CD4-positive, alpha-beta memory T cell (primary cell): ENCODE data around the gene ABCA8. TPM values are rescaled to one million over a fixed set of nuclear protein-coding genes. Genes with fewer than 3 reads are reported as not detected.

ENCODE experiments used
- CTCF ChIA-PET: fragments of 350-600 bp; sonication (Branson Sonifier 250); formaldehyde crosslinking; loops from one replicate; lab custom pipeline; 2021; ENCODE audit warnings: inconsistent platforms; ENCODE audit not compliant: partially characterized antibody; lab: Charles Lee
- POLR2A ChIA-PET: fragments of 350-600 bp; sonication (Branson Sonifier 250); formaldehyde crosslinking; loops from one replicate; lab custom pipeline; 2021; ENCODE audit not compliant: partially characterized antibody; lab: Charles Lee
- DNase-seq, 5 donors: peaks; one replicate each; pipeline versions ENCODE4 v3.0.0 to v3.0.0-alpha.2; 2020 to 2022; ENCODE audit warnings: mixed read lengths in 1 of 5
- H3K27ac ChIP-seq: one replicate; pipeline ENCODE4 v1.7.0; 2013; ENCODE audit warnings: low read depth, low read length
- H3K27me3 ChIP-seq: 2 replicates; pipeline ENCODE4 v1.7.0; 2013; ENCODE audit warnings: mild to moderate bottlenecking, low read length, moderate library complexity; ENCODE audit not compliant: insufficient read depth
- H3K36me3 ChIP-seq: 2 replicates; pipeline ENCODE4 v1.7.0; 2013; ENCODE audit warnings: mild to moderate bottlenecking, low read length, moderate library complexity; ENCODE audit not compliant: insufficient read depth
- H3K4me1 ChIP-seq: 2 replicates; pipeline ENCODE4 v1.7.0; 2013; ENCODE audit warnings: mild to moderate bottlenecking, low read length, moderate library complexity; ENCODE audit not compliant: insufficient read depth
- H3K4me3 ChIP-seq, 2 donors: one replicate each; pipeline ENCODE4 v1.7.0; 2013; ENCODE audit warnings: low read length in 2 of 2, mild to moderate bottlenecking in 1 of 2
- H3K9me3 ChIP-seq, 2 donors: one replicate each; pipeline ENCODE4 v1.7.0; 2013; ENCODE audit warnings: low read length in 2 of 2, control low read depth in 1 of 2; ENCODE audit not compliant: control insufficient read depth in 1 of 2
- H3K27ac Mint-ChIP-seq, 7 donors: one replicate each; pipeline ENCODE4 v1.8.0; 2020 to 2021; ENCODE audit warnings: mixed read lengths in 7 of 7, mild to moderate bottlenecking in 6 of 7, inconsistent platforms in 3 of 7, moderate library complexity in 3 of 7
- H3K27me3 Mint-ChIP-seq, 2 donors: one replicate each; pipeline ENCODE4 v1.8.0; 2020 to 2021; ENCODE audit warnings: mixed read lengths in 2 of 2
- H3K36me3 Mint-ChIP-seq, 2 donors: one replicate each; pipeline ENCODE4 v1.8.0; 2020 to 2021; ENCODE audit warnings: mixed read lengths in 2 of 2, inconsistent platforms in 1 of 2, mild to moderate bottlenecking in 1 of 2
- H3K4me1 Mint-ChIP-seq, 4 donors: one replicate each; pipeline ENCODE4 v1.8.0; 2020 to 2021; ENCODE audit warnings: mixed read lengths in 4 of 4, mild to moderate bottlenecking in 1 of 4
- H3K4me3 Mint-ChIP-seq, 8 donors: one replicate each; pipeline ENCODE4 v1.8.0; 2020 to 2021; ENCODE audit warnings: mixed read lengths in 8 of 8, mild to moderate bottlenecking in 7 of 8, moderate library complexity in 6 of 8, inconsistent platforms in 3 of 8
- H3K9me3 Mint-ChIP-seq, 8 donors: one replicate each; pipeline ENCODE4 v1.8.0; 2020 to 2021; ENCODE audit warnings: mixed read lengths in 8 of 8, mild to moderate bottlenecking in 5 of 8, inconsistent platforms in 3 of 8, moderate library complexity in 1 of 8
- intact Hi-C: fragments of 100-400 bp; cut with micrococcal nuclease; formaldehyde crosslinking; loops from one replicate; pipeline ENCODE4 v1.15.1; 2023
- polyA plus RNA-seq, 2 donors: library from polyadenylated mRNA; unstranded; fragments of 300-500 nt; fragmentation: Illumina TruSeq; gene quantifications; one replicate each; pipeline ENCODE4 v1.2.3, GENCODE V29; 2021
- total RNA-seq, 2 experiments: library from RNA; stranded (reverse); gene quantifications; one replicate each; pipeline ENCODE4 v1.2.3, GENCODE V29; 2021

ABCA8 gene
- total and polyA plus RNA-seq, 4 experiments from 2014 or later, result not detected

DNA sequence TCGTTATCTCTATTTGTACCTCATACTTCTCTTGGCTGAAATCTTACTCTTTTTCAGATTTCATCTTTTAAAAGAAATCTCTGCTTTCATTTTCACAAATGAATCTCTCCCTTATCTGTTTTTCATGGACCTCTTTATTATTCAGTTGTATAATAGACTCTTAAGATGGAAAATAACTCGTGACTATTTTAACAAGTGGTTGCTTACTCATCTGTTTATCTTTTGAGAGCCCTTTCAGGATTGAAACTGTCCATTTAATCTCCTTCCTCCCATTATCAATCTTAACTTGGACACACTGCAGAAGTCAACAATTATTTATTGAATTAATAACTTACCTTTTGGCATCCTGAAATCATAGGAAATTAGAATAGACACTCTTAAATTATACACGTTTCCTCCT lies 68.8 kb downstream of the ABCA8 start:
- no peak overlapping the region for H3K4me3 ChIP-seq

DNA sequence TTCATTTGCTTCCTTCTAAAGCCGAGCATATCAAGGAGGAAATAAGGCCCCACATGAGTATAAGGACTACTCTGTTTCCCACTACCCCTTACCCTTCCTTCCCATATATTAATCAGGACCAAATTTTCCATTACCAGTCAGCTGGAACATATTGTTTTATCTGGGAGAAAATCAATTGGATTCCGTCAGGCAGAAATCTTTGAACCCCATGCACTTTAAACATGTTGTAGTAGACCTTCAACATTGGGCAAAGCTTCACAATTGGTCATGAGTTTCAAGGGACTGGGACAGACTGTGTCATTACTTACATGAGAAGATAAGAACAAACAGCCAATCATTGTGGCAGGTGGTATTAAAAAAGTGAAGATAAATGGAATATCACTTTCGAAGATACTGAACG lies 70.3 kb downstream of the ABCA8 start:
- no peaks in the 10 kb centered on the region for H3K27me3 ChIP-seq
- peaks cover 4% of the 10 kb centered on the region in 2 donors for H3K27me3 Mint-ChIP-seq
- ChIA-PET POLR2A (no interaction called here), CTCF (no interaction called here)
- H3K9me3 ChIP-seq, result no peaks in the 10 kb centered on the region
- no peaks in the 10 kb centered on the region for H3K4me1 ChIP-seq
- no peaks in the 10 kb centered on the region for H3K36me3 ChIP-seq
- no peaks in the 10 kb centered on the region for H3K4me1 Mint-ChIP-seq
- H3K4me3 ChIP-seq, result no peak overlapping the region
- no peak for DNase-seq
- H3K27ac Mint-ChIP-seq, result no peak overlapping the region
- intact Hi-C loops, result no loop called here
- H3K4me3 Mint-ChIP-seq, result no peak overlapping the region
- no peaks in the 10 kb centered on the region for H3K36me3 Mint-ChIP-seq
- H3K27ac ChIP-seq, result no peak overlapping the region
- peaks cover 0 to 2% (median 0%) of the 10 kb centered on the region in 8 donors for H3K9me3 Mint-ChIP-seq

More for the DNA sequence above, 68.8 kb downstream of the ABCA8 start:
- ChIA-PET POLR2A (no interaction called here), CTCF (no interaction called here)
- Mint-ChIP-seq H3K4me3 (no peak overlapping the region), H3K36me3 (no peaks in the 10 kb centered on the region), H3K27me3 (peaks cover 4% of the 10 kb centered on the region in 2 donors), H3K9me3 (peaks cover 0 to 2% (median 0%) of the 10 kb centered on the region in 8 donors), H3K4me1 (no peaks in the 10 kb centered on the region), H3K27ac (no peak overlapping the region)
- intact Hi-C loops, result no loop called here
- no peaks in the 10 kb centered on the region for H3K36me3 ChIP-seq
- no peaks in the 10 kb centered on the region for H3K27me3 ChIP-seq
- no peak overlapping the region for H3K27ac ChIP-seq
- H3K4me1 ChIP-seq, result no peaks in the 10 kb centered on the region
- H3K9me3 ChIP-seq, result no peaks in the 10 kb centered on the region
- no peak for DNase-seq

DNA sequence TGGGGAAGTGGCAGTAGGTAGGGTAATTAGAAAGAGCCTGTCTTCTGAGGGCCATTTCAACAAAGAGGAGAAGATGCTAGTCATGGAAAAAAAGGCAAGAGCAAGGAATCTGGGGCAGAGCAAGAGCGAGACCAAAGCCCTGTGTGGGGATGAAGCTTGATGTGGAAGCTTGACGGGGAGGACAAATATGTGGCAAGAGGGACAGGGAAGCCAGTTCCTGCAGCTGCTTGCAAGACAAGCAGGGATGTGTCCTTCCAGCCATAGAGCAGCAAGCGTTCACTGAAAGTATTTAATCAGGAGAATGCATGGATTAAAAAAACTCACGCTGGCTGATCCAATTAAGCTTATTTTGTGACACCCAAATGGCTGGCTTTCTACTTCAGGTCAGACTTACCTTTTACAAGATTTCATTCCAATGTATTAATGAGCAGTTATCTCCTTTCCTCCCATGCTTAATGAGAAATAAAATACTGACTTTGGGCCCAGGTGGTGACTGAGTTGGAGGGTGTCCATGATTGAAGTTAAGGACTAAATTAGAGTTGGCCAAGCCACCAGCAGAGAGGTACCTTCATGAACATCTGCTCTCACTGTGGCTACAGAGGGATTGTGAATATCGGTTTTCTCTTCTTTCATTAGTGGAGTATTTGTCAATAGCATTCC lies 76.8 kb downstream of the ABCA8 start:
- peaks cover 0 to 15% (median 3%) of the 10 kb centered on the region in 8 donors for H3K9me3 Mint-ChIP-seq
- Histone ChIP-seq H3K9me3 (no peaks in the 10 kb centered on the region), H3K27me3 (no peaks in the 10 kb centered on the region), H3K36me3 (no peaks in the 10 kb centered on the region), H3K27ac (no peak overlapping the region), H3K4me3 (no peak overlapping the region), H3K4me1 (no peaks in the 10 kb centered on the region)
- no peak for DNase-seq
- H3K4me1 Mint-ChIP-seq, result no peaks in the 10 kb centered on the region
- H3K4me3 Mint-ChIP-seq, result no peak overlapping the region
- no peak overlapping the region for H3K27ac Mint-ChIP-seq
- CTCF ChIA-PET, result no interaction called here
- POLR2A ChIA-PET, result no interaction called here
- H3K27me3 Mint-ChIP-seq, result peaks cover 6 to 13% of the 10 kb centered on the region in 2 donors
- intact Hi-C loops, result no loop called here
- no peaks in the 10 kb centered on the region for H3K36me3 Mint-ChIP-seq

DNA sequence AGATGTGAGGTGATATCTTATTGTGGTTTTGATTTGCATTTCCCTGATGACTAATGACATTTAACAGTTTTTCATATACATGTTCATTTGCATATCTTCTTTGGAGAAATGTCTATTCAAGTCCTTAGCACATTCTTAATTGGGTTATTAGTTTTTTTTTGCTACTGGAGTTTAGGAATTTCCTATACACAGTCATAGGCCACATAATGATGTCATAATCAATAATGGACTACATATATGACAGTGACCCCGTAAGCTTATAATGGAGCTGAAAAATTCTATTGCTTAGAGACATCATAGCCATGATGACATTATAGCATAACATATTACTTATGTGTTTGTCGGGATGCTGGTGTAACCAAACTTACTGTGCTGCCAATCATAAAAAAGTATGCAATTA lies 83.7 kb downstream of the ABCA8 start:
- Histone ChIP-seq H3K4me1 (no peaks in the 10 kb centered on the region), H3K9me3 (no peaks in the 10 kb centered on the region), H3K27ac (no peak overlapping the region), H3K4me3 (no peak overlapping the region), H3K27me3 (no peaks in the 10 kb centered on the region), H3K36me3 (no peaks in the 10 kb centered on the region)
- peaks cover 0 to 3% (median 0%) of the 10 kb centered on the region in 8 donors for H3K9me3 Mint-ChIP-seq
- H3K4me1 Mint-ChIP-seq, result no peaks in the 10 kb centered on the region
- no peak overlapping the region for H3K4me3 Mint-ChIP-seq
- H3K36me3 Mint-ChIP-seq, result no peaks in the 10 kb centered on the region
- no peak overlapping the region for H3K27ac Mint-ChIP-seq
- CTCF ChIA-PET, result no interaction called here
- peaks cover 2% of the 10 kb centered on the region in 2 donors for H3K27me3 Mint-ChIP-seq
- intact Hi-C loops, result no loop called here
- POLR2A ChIA-PET, result no interaction called here
- DNase-seq, result no peak

DNA sequence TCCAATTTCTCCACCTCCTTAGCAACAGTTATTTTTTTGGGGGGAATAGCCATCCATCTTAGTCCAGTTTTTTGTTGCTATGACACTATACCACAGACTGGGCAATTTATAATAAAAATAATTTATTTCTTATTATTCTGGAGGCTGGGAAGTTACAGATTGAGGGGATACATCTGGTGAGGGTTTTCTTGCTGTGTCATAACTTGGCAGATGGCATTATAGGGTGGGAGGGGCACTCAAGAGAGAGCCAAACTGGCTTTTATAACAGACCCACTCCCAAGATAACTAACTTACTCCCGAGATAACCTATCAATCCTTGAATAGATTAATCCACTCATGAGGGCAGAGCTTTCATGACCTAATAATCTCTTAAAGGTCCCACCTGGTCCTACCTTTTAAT lies 84.2 kb downstream of the ABCA8 start:
- H3K36me3 Mint-ChIP-seq, result no peaks in the 10 kb centered on the region
- Histone ChIP-seq H3K4me1 (no peaks in the 10 kb centered on the region), H3K27ac (no peak overlapping the region), H3K36me3 (no peaks in the 10 kb centered on the region), H3K27me3 (no peaks in the 10 kb centered on the region), H3K9me3 (no peaks in the 10 kb centered on the region), H3K4me3 (no peak overlapping the region)
- no peak for DNase-seq
- peaks cover 0 to 3% (median 0%) of the 10 kb centered on the region in 8 donors for H3K9me3 Mint-ChIP-seq
- no peak overlapping the region for H3K27ac Mint-ChIP-seq
- POLR2A ChIA-PET, result no interaction called here
- no peaks in the 10 kb centered on the region for H3K4me1 Mint-ChIP-seq
- intact Hi-C loops, result no loop called here
- CTCF ChIA-PET, result no interaction called here
- H3K4me3 Mint-ChIP-seq, result no peak overlapping the region
- peaks cover 2% of the 10 kb centered on the region in 2 donors for H3K27me3 Mint-ChIP-seq

DNA sequence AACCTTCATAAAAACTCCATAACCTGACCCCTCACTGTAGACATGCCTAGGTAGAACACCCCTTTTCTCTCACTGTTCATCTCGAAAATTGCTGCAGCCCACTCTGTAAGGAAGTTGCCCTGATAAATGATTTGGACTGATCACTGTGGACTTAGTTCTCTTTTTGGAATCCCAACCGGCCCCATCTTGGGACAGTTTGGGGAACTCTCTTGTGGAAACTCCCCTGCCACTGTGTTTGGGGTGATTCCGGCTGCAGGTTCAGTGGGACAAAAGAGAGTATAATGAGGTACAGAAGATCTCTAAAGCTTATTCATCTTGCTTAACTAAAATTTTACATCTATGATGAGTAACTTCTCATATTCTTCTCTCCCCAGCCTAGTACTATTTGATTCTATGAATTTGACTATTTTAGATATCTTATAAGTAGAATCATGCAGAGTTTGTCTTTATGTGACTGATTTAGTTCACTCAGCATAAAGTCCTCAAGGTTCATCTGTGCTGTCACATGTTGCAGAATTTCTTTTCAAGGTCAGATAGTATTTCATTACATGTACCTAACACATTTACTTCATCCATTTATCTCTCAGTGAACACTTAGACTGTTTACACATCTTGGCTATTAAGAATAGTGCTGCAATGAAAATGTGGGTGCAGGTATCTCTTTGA lies 84.9 kb downstream of the ABCA8 start:
- no peaks in the 10 kb centered on the region for H3K36me3 Mint-ChIP-seq
- H3K9me3 ChIP-seq, result no peaks in the 10 kb centered on the region
- no peaks in the 10 kb centered on the region for H3K4me1 Mint-ChIP-seq
- no peaks in the 10 kb centered on the region for H3K27me3 ChIP-seq
- no peaks in the 10 kb centered on the region for H3K36me3 ChIP-seq
- no peak overlapping the region for H3K4me3 ChIP-seq
- no peak overlapping the region for H3K27ac ChIP-seq
- H3K27ac Mint-ChIP-seq, result no peak overlapping the region
- intact Hi-C loops, result no loop called here
- ChIA-PET POLR2A (no interaction called here), CTCF (no interaction called here)
- H3K9me3 Mint-ChIP-seq, result peaks cover 0 to under 1% (median 0%) of the 10 kb centered on the region in 8 donors
- no peak for DNase-seq
- H3K4me3 Mint-ChIP-seq, result no peak overlapping the region
- H3K27me3 Mint-ChIP-seq, result peaks cover 2% of the 10 kb centered on the region in 2 donors
- no peaks in the 10 kb centered on the region for H3K4me1 ChIP-seq

DNA sequence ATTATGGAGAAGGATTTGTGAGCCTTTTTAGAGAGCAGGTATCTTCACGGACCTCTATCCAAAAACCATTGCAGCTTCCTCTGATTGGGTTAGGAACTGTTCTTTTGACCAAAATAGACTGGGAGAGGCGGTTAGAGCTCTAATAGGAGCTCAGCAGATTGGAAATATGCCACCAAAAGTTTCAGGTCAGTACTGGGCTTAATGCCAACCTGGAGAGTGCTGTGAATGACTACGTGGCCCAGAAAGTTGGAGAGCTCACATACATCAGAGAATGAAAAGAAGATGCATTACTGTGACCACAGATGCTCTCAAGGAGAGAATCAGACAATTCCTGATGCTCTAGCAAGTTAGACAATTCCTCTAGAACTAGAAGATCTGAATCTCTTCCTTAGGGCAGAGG lies 86.5 kb downstream of the ABCA8 start:
- CTCF ChIA-PET, result no interaction called here
- Histone ChIP-seq H3K9me3 (no peaks in the 10 kb centered on the region), H3K27ac (no peak overlapping the region), H3K27me3 (no peaks in the 10 kb centered on the region), H3K36me3 (no peaks in the 10 kb centered on the region), H3K4me1 (no peaks in the 10 kb centered on the region), H3K4me3 (no peak overlapping the region)
- H3K27me3 Mint-ChIP-seq, result peaks cover 0 to 2% of the 10 kb centered on the region in 2 donors
- H3K4me3 Mint-ChIP-seq, result no peak overlapping the region
- H3K9me3 Mint-ChIP-seq, result peaks cover 0 to 2% (median 0%) of the 10 kb centered on the region in 8 donors
- POLR2A ChIA-PET, result no interaction called here
- DNase-seq, result no peak
- H3K4me1 Mint-ChIP-seq, result no peaks in the 10 kb centered on the region
- H3K27ac Mint-ChIP-seq, result no peak overlapping the region
- intact Hi-C loops, result no loop called here
- H3K36me3 Mint-ChIP-seq, result no peaks in the 10 kb centered on the region
